ENCODE measurements around the gene ARF1.
A peak's percentile ranks its signal among the peaks of the same experiment; 100 is the strongest.

GRCh38 chr1:228073857-228074545 lies 8.5 kb upstream of the ARF1 start:
- TF ChIP-seq EP300 (IDR thresholded peaks at IDR 0.05; ENCODE audit: borderline replicate concordance in 1 of 2, low read depth in 2 of 2, low read length in 2 of 2), result no peak
- TF ChIP-seq CTCF (IDR thresholded peaks at IDR 0.05; ENCODE audit: control extremely low read depth in 1 of 3, insufficient read depth in 1 of 3, low read depth in 1 of 3, low read length in 3 of 3), result peak; percentile 59 to 72 (median 66)
- TF ChIP-seq RFX5 (IDR thresholded peaks at IDR 0.05; ENCODE audit: borderline replicate concordance, low read depth, low read length), result no peak
- TF ChIP-seq CHD2 (IDR thresholded peaks at IDR 0.05; ENCODE audit: low read length), result no peak
- TF ChIP-seq GTF2F1 (IDR thresholded peaks at IDR 0.05; ENCODE audit: borderline replicate concordance, low read depth, low read length), result no peak
- TF ChIP-seq RAD21 (IDR thresholded peaks at IDR 0.05 in 1 of 2, conservative IDR thresholded peaks at IDR 0.05 in 1 of 2; ENCODE audit: low read depth in 2 of 2, low read length in 2 of 2), result peak; percentile 82
- TF ChIP-seq HDAC6 (IDR thresholded peaks at IDR 0.05; ENCODE audit: low read depth, low read length), result no peak
- TF ChIP-seq POLR2A (IDR thresholded peaks at IDR 0.05; ENCODE audit: control extremely low read depth in 1 of 2, low read depth in 2 of 2, low read length in 2 of 2), result no peak
